ENCODE data around the gene ARG2.

ARG2 gene

DNA sequence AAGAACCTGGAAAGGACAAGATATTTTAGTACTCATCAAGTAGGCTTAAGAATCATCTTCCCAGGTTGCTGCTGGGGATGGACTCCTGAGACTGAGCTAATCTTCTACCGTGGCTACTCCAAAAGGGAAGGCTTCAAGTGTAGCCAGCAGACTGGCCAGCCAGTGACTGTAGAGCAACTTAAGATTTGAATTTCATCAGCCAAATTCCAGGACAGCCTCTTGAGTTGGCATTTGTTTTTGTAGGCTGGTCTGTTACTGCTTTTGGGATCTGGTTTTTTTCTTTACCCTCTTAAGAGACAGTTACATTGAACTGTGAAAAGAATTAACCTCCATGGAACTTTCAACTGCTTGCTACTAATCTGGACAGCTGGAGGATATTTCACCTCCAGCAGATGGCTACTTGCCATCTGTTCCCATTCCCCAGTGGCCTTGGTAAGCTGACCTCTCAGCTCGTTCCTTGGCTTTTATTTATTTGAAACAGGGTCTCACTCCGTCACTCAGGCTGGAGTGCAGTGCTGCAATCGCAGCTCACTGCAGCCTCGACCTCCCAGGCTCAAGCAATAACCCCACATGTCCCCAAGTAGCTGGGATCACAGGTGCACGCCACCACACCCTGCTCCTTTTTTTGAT lies 34.0 kb downstream of the ARG2 start:
- H3K27ac ChIP-seq = no peak overlapping the region
- no peak for TF ChIP-seq ZFX (IDR thresholded peaks at IDR 0.05)
- TF ChIP-seq, protein P1, sequence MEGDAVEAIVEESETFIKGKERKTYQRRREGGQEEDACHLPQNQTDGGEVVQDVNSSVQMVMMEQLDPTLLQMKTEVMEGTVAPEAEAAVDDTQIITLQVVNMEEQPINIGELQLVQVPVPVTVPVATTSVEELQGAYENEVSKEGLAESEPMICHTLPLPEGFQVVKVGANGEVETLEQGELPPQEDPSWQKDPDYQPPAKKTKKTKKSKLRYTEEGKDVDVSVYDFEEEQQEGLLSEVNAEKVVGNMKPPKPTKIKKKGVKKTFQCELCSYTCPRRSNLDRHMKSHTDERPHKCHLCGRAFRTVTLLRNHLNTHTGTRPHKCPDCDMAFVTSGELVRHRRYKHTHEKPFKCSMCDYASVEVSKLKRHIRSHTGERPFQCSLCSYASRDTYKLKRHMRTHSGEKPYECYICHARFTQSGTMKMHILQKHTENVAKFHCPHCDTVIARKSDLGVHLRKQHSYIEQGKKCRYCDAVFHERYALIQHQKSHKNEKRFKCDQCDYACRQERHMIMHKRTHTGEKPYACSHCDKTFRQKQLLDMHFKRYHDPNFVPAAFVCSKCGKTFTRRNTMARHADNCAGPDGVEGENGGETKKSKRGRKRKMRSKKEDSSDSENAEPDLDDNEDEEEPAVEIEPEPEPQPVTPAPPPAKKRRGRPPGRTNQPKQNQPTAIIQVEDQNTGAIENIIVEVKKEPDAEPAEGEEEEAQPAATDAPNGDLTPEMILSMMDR (conservative IDR thresholded peaks at IDR 0.05) = no peak

DNA sequence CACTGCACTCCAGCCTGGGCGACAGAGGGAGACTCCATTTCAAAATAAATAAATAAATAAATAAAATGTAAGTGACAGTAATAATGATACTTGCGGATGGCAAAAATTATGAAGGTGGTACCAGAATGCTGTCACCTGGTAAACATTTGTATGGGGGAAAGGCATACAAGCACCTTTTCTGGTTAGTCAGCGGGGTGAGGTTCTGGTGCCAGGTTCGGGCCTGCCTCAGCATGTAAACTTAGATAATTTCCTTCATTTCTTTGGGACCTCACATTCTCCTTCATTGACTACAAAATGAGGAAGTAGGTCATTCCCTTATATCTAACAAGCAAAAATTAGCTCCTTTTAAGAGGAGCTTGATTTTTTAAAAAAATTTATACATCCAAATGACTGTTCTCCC lies 43.9 kb downstream of the ARG2 start:
- TF ChIP-seq, protein P1 (conservative IDR thresholded peaks at IDR 0.05) = no peak
- TF ChIP-seq ZFX (IDR thresholded peaks at IDR 0.05) = no peak
- no peak overlapping the region for H3K27ac ChIP-seq

DNA sequence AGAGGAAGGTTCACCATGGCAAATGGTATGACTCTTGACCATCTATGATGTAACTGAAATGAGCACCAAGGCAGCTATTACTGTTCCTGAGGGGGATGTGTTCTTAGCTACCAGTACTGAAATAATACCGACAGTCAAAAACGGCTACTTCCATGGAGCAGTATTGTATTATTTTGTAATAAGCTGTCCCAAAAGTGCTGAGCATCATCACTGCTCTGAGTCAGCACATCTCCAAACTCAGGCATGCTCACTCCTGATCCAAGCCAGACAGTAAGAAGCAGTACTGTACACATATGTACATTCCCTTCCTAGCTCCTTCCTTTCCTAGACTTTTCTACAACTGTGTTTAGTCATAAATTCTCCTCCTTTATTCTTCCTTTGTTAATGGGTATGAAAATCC lies 46.1 kb downstream of the ARG2 start:
- no peak for TF ChIP-seq ZFX (IDR thresholded peaks at IDR 0.05)
- TF ChIP-seq, protein P1 (conservative IDR thresholded peaks at IDR 0.05) = no peak
- no peak overlapping the region for H3K27ac ChIP-seq

DNA sequence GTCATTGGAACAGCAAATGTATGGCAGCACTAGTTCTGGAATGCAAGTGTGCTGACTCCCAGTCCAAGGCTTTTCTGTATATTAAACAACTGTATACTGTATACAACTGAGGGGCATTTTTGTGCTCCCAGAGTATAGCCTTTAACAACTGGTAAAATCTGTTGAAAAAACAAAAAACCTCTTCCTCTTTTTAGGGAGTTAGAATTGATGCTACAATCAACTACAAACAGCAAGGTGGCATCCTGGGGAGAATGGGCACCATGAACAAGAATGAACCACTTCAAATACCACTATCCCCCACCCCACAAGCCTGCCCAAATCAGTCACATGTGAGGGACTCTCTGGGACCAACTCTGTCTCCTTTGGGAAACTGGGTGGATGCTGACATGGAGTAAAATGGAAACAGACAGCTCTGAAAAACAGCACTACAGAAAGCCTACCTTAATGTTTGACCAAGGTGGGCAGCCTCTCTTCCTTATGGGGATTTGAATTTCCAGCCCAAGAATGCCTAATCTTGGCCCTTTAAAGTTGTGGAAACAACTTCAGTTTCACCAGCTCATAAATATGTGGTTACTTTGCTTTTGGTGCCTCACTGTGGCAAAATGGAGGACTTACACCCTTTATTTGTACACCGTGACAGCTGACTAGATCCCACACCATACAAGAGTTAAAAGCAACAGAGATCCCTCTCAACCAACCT lies 47.2 kb downstream of the ARG2 start:
- no peak overlapping the region for H3K27ac ChIP-seq
- TF ChIP-seq ZFX (IDR thresholded peaks at IDR 0.05) = no peak
- TF ChIP-seq, protein P1 (conservative IDR thresholded peaks at IDR 0.05) = peak; percentile 84

DNA sequence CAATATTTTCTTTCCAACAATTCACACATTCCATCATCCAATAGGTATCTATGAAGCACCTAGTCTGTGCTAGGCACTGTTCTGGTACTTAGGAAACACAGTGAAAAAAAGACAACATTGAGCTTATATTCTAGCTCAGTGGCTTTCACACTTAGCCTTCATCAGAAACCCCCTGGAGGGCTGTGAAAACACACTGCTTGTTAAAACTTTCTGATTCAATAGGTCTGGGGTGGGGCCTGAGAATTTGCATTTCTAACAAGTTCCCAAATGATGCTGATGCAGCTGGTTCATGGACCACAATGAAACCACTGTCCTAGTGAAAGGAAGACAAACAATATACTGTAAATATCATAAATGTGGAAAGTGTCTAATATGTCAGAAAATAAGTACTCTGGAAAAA lies 48.8 kb downstream of the ARG2 start:
- no peak overlapping the region for H3K27ac ChIP-seq
- TF ChIP-seq ZFX (IDR thresholded peaks at IDR 0.05) = no peak
- TF ChIP-seq, protein P1 (conservative IDR thresholded peaks at IDR 0.05) = no peak

DNA sequence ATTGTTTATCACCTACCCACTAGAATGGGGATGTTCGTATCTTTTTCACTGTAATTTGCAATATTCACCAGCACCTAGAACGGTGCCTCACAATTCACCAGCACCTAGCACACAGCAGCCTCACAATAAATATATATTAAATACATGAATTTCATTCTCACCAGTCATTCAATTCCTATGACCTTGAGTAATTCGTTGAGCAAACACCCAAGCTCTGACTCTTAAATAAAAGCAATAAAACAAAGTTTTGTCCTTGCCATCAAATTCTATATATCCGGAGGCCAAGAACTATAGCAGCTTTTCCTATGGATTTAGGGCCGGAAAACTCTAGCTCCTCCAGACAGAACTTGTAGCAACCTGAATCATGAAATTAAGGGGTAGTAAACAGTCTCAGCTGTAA lies 53.7 kb downstream of the ARG2 start:
- no peak for TF ChIP-seq ZFX (IDR thresholded peaks at IDR 0.05)
- TF ChIP-seq, protein P1 (conservative IDR thresholded peaks at IDR 0.05) = no peak
- no peak overlapping the region for H3K27ac ChIP-seq

DNA sequence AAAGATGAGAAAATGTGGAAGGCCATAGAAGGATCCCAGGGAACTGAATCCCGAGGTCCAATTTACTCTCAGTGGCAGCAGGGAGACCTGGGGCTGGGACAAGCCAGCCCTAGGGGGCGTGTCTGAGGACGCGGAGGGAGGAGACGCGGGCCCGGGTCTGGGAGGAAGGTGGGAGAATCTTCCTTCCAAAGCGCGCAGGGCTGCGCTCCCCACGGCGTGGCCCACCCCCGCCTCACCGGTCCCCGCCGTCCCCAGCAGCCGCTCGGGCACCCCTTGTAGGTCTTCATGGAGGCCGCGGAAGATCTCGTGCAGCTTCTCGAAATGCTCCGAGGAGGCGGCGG lies 54.4 kb downstream of the ARG2 start:
- peak overlapping the region; percentile 93 for H3K27ac ChIP-seq
- TF ChIP-seq, protein P1 (conservative IDR thresholded peaks at IDR 0.05) = no peak; the same call in 1 of the 2 replicates
- TF ChIP-seq ZFX (IDR thresholded peaks at IDR 0.05) = no peak
